Measurements from ENCODE around the gene BICC1.
"Not testable (repeated sequence)": the region's sequence is repeated elsewhere in the genome, so short reads cannot be mapped to it uniquely, and the experiment has no call there.

BICC1 gene

GRCh38 chr10:58857251-58857805 lies 344.7 kb downstream of the BICC1 start:
- DNase-seq (ENCODE audit: low read depth in 2 of 2): no peak

GRCh38 chr10:58858123-58858522 lies 345.5 kb downstream of the BICC1 start:
- DNase-seq (ENCODE audit: low read depth in 2 of 2): not testable (repeated sequence)

- DNase-seq (ENCODE audit: low read depth in 2 of 2): no peak
These were observed 346.9 kb downstream of the BICC1 start for GRCh38 chr10:58859526-58859925.

- DNase-seq (ENCODE audit: low read depth in 2 of 2): no peak
These were observed 355.0 kb downstream of the BICC1 start for GRCh38 chr10:58867683-58868082.

- DNase-seq (ENCODE audit: low read depth in 2 of 2): no peak
These were observed 356.2 kb downstream of the BICC1 start for GRCh38 chr10:58868736-58869435.

GRCh38 chr10:58870070-58870469 lies 357.4 kb downstream of the BICC1 start:
- no peak for DNase-seq (ENCODE audit: low read depth in 2 of 2)

GRCh38 chr10:58873161-58873560 lies 360.5 kb downstream of the BICC1 start:
- no peak for DNase-seq (ENCODE audit: low read depth in 2 of 2)

All from fibroblast of skin of left quadriceps (primary cell).